Transverse colon (tissue), 4 donors: ENCODE measurements around the gene RNF126. TPM values are rescaled to one million over a fixed set of nuclear protein-coding genes. Genes with fewer than 3 reads are reported as not detected.

Experiments used
- DNase-seq: peaks from one replicate; pipeline ENCODE4 v3.0.0-alpha.2; 2019
- H3K27ac ChIP-seq, 4 donors: fragments of 200-600 bp; sonication (generic); 2 replicates each; pipeline ENCODE4 v1.5.1; 2016 to 2018; ENCODE audit warnings: inconsistent platforms in 4 of 4
- H3K27me3 ChIP-seq: fragments of 200-600 bp; sonication (generic); 2 replicates; pipeline ENCODE4 v1.5.1; 2017; ENCODE audit warnings: inconsistent platforms
- H3K36me3 ChIP-seq, 4 donors: fragments of 200-600 bp; sonication (generic); 2 replicates each; pipeline ENCODE4 v1.5.1; 2017 to 2019; ENCODE audit warnings: inconsistent platforms in 4 of 4
- H3K4me1 ChIP-seq, 4 donors: fragments of 200-600 bp; sonication (generic); 2 replicates each; pipeline ENCODE4 v1.5.1; 2017 to 2020; ENCODE audit warnings: inconsistent platforms in 4 of 4
- H3K4me3 ChIP-seq, 4 donors: fragments of 200-600 bp; sonication (generic); 1 replicate in 1 of 4; 2 replicates in 3 of 4; pipeline versions ENCODE4 v1.5.1 to v1.6.1; 2017 to 2019; ENCODE audit warnings: inconsistent platforms in 4 of 4
- H3K9me3 ChIP-seq, 2 donors: fragments of 200-600 bp; sonication (generic); 2 replicates each; pipeline ENCODE4 v1.5.1; 2017 to 2019; ENCODE audit warnings: inconsistent platforms in 2 of 2
- EP300 ChIP-seq: sonication (generic); formaldehyde crosslinking; IDR thresholded peaks from one replicate; pipeline ENCODE4 v1.6.1; 2017; ENCODE audit warnings: antibody characterized with exemption, low read depth
- POLR2A ChIP-seq: fragments of 450-650 bp; IDR thresholded peaks from one replicate; pipeline ENCODE4 v1.6.1; 2016; ENCODE audit warnings: antibody characterized with exemption, mild to moderate bottlenecking, moderate library complexity
- POLR2AphosphoS5 ChIP-seq, 3 donors: sonication (generic); formaldehyde crosslinking; IDR thresholded peaks; one replicate each; pipeline ENCODE4 v1.6.1; 2016; ENCODE audit warnings: antibody characterized with exemption in 3 of 3
- WGBS, 2 donors: methylation state at CpG; one replicate each; pipeline ENCODE4 v1.1.5; 2018; ENCODE audit warnings: low coverage in 1 of 2; 5-methylcytosine and 5-hydroxymethylcytosine counted together
- in situ Hi-C, 4 donors: fragments of 200-750 bp; cut with MboI; loops; one replicate each; pipeline versions ENCODE4 v1.15.0 to v1.15.1; 2017; ENCODE audit warnings: low sequenced_read_pairs in 3 of 4, low pct_ligation_motif_present in 1 of 4, low pct_unique_long_range_greater_than_20kb in 1 of 4
- intact Hi-C: fragments of 100-400 bp; cut with DNase I; formaldehyde crosslinking; loops from one replicate; pipeline ENCODE4 v1.15.1; 2023; ENCODE audit warnings: low total_unique reads
- total RNA-seq, 4 donors: library from RNA; depleted of rRNA; stranded (reverse); fragments of >200 nt; gene quantifications; one replicate each; pipeline ENCODE4 v1.1.0, GENCODE V29; 2016
- TF ChIP-seq, protein P1 (sequence below), 5 experiments: fragments of 200-600 bp in 3 of 5; fragments of 450-650 bp in 2 of 5; sonication (generic) in 3 of 5; IDR thresholded peaks; 1 replicate in 2 of 5; 2 replicates in 3 of 5; pipeline ENCODE4 v1.5.1; 2016 to 2017; ENCODE audit warnings: antibody characterized with exemption in 5 of 5, inconsistent platforms in 3 of 5, mild to moderate bottlenecking in 2 of 5, moderate library complexity in 1 of 5

The RNF126 gene
- total RNA-seq, 4 donors from 2014 or later: 88.6 to 148 (median 102) TPM

- TF ChIP-seq EP300 (no peak), POLR2A (no peak), POLR2AphosphoS5 (IDR thresholded peaks at IDR 0.05) (no peak)
- TF ChIP-seq, protein P1, sequence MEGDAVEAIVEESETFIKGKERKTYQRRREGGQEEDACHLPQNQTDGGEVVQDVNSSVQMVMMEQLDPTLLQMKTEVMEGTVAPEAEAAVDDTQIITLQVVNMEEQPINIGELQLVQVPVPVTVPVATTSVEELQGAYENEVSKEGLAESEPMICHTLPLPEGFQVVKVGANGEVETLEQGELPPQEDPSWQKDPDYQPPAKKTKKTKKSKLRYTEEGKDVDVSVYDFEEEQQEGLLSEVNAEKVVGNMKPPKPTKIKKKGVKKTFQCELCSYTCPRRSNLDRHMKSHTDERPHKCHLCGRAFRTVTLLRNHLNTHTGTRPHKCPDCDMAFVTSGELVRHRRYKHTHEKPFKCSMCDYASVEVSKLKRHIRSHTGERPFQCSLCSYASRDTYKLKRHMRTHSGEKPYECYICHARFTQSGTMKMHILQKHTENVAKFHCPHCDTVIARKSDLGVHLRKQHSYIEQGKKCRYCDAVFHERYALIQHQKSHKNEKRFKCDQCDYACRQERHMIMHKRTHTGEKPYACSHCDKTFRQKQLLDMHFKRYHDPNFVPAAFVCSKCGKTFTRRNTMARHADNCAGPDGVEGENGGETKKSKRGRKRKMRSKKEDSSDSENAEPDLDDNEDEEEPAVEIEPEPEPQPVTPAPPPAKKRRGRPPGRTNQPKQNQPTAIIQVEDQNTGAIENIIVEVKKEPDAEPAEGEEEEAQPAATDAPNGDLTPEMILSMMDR (IDR thresholded peaks at IDR 0.05): no peak
- H3K27me3 ChIP-seq: no peaks in the 10 kb centered on the region
- 94% methylated on average over 37 of the region's 48 CpGs; no CpG with 5 or more reads in 1 of the 2 donors for WGBS, 2 donors
- no peak for DNase-seq
- H3K36me3 ChIP-seq: peaks cover 0 to 38% (median 22%) of the 10 kb centered on the region in 4 donors
- H3K4me3 ChIP-seq: no peak overlapping the region
- no peak overlapping the region for H3K27ac ChIP-seq
- intact Hi-C loops: no loop called here
- H3K4me1 ChIP-seq: no peaks in the 10 kb centered on the region
- H3K9me3 ChIP-seq: no peaks in the 10 kb centered on the region
- in situ Hi-C loops: no loop called here
Observed at GRCh38 chr19:646779-647565, 16.0 kb downstream of the RNF126 start.

DNA sequence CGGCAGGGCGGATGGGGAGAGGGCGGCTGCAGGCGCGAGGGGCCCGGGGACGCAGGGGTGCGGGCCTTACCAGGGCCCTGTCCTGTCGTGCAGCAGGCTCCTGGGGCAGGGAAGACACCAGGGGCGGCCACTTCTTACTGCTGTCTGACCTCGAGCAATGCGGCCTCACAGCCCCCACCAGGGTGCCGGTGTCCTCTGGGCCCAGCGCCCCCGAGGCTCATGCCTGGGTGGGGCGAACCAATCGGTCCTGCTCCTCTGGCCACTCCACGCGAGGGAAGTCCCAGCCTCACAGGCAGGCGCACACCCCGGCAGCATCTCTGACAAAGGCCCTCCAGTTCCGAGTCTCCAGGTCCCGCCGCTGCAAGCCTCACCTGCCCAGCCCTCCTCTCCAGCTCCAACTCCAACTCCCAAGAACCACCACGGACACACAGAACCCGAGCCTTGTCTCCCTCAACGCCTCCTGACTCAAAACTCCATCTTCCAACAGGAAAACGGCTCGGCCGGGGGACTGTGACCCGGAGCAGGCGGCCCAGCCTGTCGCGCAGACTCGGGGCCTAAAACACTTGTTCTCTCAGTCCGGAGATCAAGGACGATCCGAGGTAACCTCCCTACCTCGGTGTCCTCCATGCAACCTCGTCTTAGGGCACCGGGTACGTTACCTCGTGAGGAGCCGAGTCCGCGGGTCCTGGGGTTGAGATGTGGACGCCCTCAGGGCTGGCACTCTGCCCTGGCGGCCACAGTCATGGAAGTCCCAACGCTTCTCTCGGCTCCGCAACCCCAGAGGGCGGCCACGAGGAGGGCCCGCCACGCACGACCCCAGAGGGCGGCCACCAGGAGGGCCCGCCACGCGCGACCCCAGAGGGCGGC is 16.9 kb downstream of the RNF126 start:
- in situ Hi-C loops (no loop called here), intact Hi-C loops (no loop called here)
- DNase-seq: no peak
- no peak overlapping the region for H3K27ac ChIP-seq
- no peak overlapping the region for H3K4me3 ChIP-seq
- H3K4me1 ChIP-seq: no peaks in the 10 kb centered on the region
- no peaks in the 10 kb centered on the region for H3K27me3 ChIP-seq
- H3K9me3 ChIP-seq: no peaks in the 10 kb centered on the region
- peaks cover 0 to 36% (median 20%) of the 10 kb centered on the region in 4 donors for H3K36me3 ChIP-seq
- 92 to 100% methylated on average over 4 to 56 of the region's 62 CpGs for WGBS, 2 donors
- TF ChIP-seq POLR2AphosphoS5 (IDR thresholded peaks at IDR 0.05) (no peak), POLR2A (no peak), EP300 (no peak)
- TF ChIP-seq, protein P1 (IDR thresholded peaks at IDR 0.05): no peak

GRCh38 chr19:644789-645188 is 18.2 kb downstream of the RNF126 start:
- H3K27ac ChIP-seq: no peak overlapping the region
- intact Hi-C loops (no loop called here), in situ Hi-C loops (no loop called here)
- no peak for DNase-seq
- WGBS, 2 donors: 76% methylated on average over 14 of the region's 14 CpGs; no CpG with 5 or more reads in 1 of the 2 donors
- H3K4me1 ChIP-seq: peaks cover 0 to 5% (median 2%) of the 10 kb centered on the region in 4 donors
- peaks cover 0 to 33% (median 17%) of the 10 kb centered on the region in 4 donors for H3K36me3 ChIP-seq
- no peaks in the 10 kb centered on the region for H3K9me3 ChIP-seq
- no peak for TF ChIP-seq POLR2AphosphoS5 (IDR thresholded peaks at IDR 0.05)
- no peak for TF ChIP-seq EP300
- TF ChIP-seq POLR2A: no peak
- TF ChIP-seq, protein P1 (IDR thresholded peaks at IDR 0.05): no peak
- no peak overlapping the region for H3K4me3 ChIP-seq
- no peaks in the 10 kb centered on the region for H3K27me3 ChIP-seq

DNA sequence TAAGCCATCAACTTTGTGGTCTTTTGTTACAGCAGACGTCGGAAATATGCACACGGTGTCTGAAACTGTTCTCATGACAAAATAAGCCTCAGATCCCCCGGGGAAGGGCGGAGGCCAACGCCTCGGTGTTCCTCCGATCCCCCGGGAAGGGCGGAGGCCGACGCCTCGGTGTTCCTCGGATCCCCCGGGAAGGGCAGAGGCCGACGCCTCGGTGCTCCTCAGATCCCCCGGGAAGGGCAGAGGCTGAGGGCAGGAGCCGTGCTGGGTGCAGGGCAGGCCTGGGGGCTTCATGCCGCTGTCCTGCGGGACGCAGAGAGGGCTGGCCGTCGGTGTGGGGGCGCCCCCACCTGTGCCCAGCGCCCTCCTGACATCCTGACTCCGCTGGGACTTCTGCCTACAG is 18.7 kb downstream of the RNF126 start:
- peaks cover 0 to 30% (median 15%) of the 10 kb centered on the region in 4 donors for H3K36me3 ChIP-seq
- 75% methylated on average over 24 of the region's 28 CpGs; no CpG with 5 or more reads in 1 of the 2 donors for WGBS, 2 donors
- no peaks in the 10 kb centered on the region for H3K9me3 ChIP-seq
- peaks cover under 1 to 6% (median 3%) of the 10 kb centered on the region in 4 donors for H3K4me1 ChIP-seq
- no peak for DNase-seq
- H3K4me3 ChIP-seq: no peak overlapping the region
- H3K27me3 ChIP-seq: no peaks in the 10 kb centered on the region
- intact Hi-C loops (no loop called here), in situ Hi-C loops (no loop called here)
- H3K27ac ChIP-seq: no peak overlapping the region
- no peak for TF ChIP-seq POLR2A
- TF ChIP-seq EP300: no peak
- TF ChIP-seq, protein P1 (IDR thresholded peaks at IDR 0.05): no peak
- TF ChIP-seq POLR2AphosphoS5 (IDR thresholded peaks at IDR 0.05): no peak
